IPS-15b (cell line): ENCODE data around the gene CDSN.
"Not testable (repeated sequence)": the region's sequence is repeated elsewhere in the genome, so short reads cannot be mapped to it uniquely, and the experiment has no call there.

Experiments used
- H3K27me3 ChIP-seq: one replicate; pipeline ENCODE4 v1.6.1; 2013; ENCODE audit warnings: low read length; ENCODE audit not compliant: control insufficient read depth, insufficient read depth
- H3K36me3 ChIP-seq: one replicate; pipeline ENCODE4 v1.6.1; 2013; ENCODE audit warnings: low read length; ENCODE audit not compliant: control insufficient read depth, insufficient read depth
- H3K4me1 ChIP-seq: one replicate; pipeline ENCODE4 v1.6.1; 2013; ENCODE audit warnings: mild to moderate bottlenecking, low read length; ENCODE audit not compliant: control insufficient read depth, insufficient read depth
- H3K4me3 ChIP-seq: one replicate; pipeline ENCODE4 v1.5.1; 2013; ENCODE audit warnings: low read depth, low read length
- H3K9ac ChIP-seq: one replicate; pipeline ENCODE4 v1.6.1; 2013; ENCODE audit warnings: low read depth, mild to moderate bottlenecking, low read length
- H3K9me3 ChIP-seq: one replicate; pipeline ENCODE4 v1.6.1; 2013; ENCODE audit warnings: mild to moderate bottlenecking, low read length; ENCODE audit not compliant: control insufficient read depth, insufficient read depth

CDSN gene

GRCh38 chr6:31120151-31120915 lies at the start of gene CDSN:
TSS of gene CDSN (minus strand) at chr6:31120446. CDS start at chr6:31120419, 27 bp downstream.
- no peak within 1 kb of the TSS for H3K4me3 ChIP-seq
- no peaks in the 10 kb centered on the region for H3K27me3 ChIP-seq
- no peak within 1 kb of the TSS for H3K9ac ChIP-seq

DNA sequence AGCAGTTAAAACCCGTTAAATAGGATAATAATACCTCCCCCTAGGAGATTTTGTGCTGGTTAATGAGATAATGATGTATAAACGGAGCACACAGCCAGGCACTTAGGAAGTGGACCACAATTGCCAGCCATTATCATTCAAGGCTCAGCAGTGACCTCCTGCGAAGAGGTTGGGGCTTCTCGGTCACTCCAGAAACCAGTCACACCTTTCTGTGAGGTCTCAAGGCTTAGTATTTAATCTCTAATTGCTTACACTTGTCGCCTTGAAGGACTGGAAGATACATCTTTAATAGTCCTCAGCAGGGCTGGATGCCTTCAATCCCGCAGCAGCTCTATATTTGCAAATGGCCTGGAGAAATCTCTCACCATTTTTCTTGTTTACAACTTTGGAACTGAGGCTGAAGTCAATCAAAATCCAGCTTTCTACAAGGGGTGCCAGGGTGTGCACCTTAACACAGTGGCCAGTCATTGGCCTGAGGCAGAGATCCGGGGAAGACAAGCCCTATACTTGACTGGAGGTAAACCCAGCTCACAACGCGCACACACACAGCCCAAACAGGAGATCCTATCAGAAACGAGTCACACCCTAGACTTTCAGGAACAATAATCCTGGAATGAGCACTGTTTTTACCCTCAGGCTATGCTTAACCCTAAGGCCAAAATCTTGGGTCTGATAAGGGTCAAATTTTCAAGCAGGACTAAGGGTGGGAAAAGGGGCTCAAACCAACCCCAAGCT lies 49.0 kb upstream of the CDSN start:
- Histone ChIP-seq H3K4me1 (peaks cover 22% of the 10 kb centered on the region), H3K9ac (peak overlapping the region; percentile 96), H3K9me3 (no peaks in the 10 kb centered on the region), H3K27me3 (no peaks in the 10 kb centered on the region), H3K36me3 (peaks cover 24% of the 10 kb centered on the region), H3K4me3 (peak overlapping the region; percentile 95)

More at GRCh38 chr6:31120151-31120915, at the start of gene CDSN:
- no peaks in the 10 kb centered on the region for H3K4me1 ChIP-seq
- no peaks in the 10 kb centered on the region for H3K9me3 ChIP-seq
- peaks cover 2% of the 10 kb centered on the region for H3K36me3 ChIP-seq

DNA sequence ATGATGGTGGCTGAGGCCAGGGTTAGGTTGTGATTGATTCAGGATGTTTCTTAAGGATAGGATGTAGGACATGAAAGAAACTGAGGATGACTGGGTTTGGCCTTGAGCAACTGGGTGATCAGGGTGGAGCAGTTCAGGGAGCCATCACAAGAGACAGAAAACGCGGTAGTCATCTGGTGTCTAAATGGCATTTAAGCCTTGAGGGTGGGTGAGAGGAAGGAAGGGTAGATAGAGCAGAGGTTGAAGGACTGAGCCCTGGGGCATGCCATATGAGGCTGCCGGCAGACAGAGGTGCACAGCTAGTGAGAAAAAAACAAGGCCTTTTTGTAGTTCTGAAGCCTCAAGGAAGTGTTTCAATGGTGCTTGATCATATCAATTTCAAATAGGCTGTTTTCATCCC lies 48.4 kb upstream of the CDSN start:
- Histone ChIP-seq H3K9me3 (no peaks in the 10 kb centered on the region), H3K4me1 (peaks cover 15% of the 10 kb centered on the region), H3K9ac (peak overlapping the region; percentile 96), H3K36me3 (peaks cover 27% of the 10 kb centered on the region), H3K27me3 (no peaks in the 10 kb centered on the region), H3K4me3 (peak overlapping the region; percentile 95)

DNA sequence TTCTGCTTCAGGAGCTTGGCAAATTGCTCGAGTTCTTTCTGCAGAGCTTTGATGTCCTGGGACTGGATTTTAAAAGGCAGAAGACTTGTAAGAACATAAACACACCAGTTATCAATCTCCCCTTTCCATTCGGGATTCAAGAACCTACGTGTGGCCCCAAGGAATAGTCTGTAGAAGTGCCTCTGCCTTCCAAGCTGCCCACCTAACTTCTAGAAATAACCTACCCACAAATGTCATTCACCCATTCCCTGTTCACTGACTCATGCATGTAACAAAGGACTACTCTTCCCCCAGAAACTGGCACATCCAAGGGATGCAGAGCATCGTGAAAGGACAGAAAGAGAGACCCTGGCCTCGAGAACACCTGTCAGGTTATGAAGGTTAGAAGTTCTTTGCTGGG lies 45.7 kb upstream of the CDSN start:
- no peaks in the 10 kb centered on the region for H3K9me3 ChIP-seq
- peaks cover 46% of the 10 kb centered on the region for H3K36me3 ChIP-seq
- H3K4me1 ChIP-seq: peaks cover 7% of the 10 kb centered on the region
- H3K4me3 ChIP-seq: no peak overlapping the region
- no peaks in the 10 kb centered on the region for H3K27me3 ChIP-seq
- no peak overlapping the region for H3K9ac ChIP-seq

DNA sequence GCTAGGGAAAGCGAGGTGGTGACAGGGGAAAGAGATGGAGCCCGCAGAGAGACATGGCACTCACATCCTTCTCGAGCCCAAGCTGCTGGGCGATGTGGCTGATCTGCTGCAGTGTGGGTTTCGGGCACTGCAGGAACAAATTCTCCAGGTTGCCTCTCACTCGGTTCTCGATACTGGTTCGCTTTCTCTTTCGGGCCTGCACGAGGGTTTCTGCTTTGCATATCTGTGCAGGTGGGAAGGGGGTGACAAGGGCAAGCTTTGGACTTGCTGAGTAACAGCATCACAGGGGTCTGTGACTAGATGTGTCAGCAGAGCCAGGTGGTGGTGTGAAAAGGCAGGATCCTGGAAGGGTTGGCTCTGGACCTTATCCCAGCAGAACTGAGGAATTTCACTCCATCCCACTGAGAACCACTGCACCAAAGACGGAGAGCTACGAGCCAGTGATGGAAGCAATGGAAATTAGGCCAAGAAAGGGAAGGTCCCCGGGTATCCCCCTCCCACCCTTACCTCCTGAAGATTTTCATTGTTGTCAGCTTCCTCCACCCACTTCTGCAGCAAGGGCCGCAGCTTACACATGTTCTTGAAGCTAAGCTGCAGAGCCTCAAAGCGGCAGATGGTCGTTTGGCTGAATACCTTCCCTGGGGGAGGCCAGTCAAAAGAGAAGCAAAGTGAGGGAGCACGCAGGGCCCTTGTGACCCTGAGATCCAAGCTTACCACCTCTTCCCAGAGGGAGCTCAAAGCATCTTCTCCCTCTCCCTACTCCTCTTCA lies 45.0 kb upstream of the CDSN start:
- not testable (repeated sequence) for H3K4me1 ChIP-seq, H3K27me3 ChIP-seq, H3K9me3 ChIP-seq, H3K9ac ChIP-seq, H3K4me3 ChIP-seq
- H3K36me3 ChIP-seq: peaks cover 44% of the 10 kb centered on the region

- H3K4me3 ChIP-seq, H3K27me3 ChIP-seq, H3K4me1 ChIP-seq, H3K9me3 ChIP-seq, H3K9ac ChIP-seq: not testable (repeated sequence)
- H3K36me3 ChIP-seq: peaks cover 37% of the 10 kb centered on the region
Observed at GRCh38 chr6:31164475-31165063, 44.3 kb upstream of the CDSN start.

GRCh38 chr6:31163922-31164321 lies 43.7 kb upstream of the CDSN start:
- Histone ChIP-seq H3K4me3 (no peak overlapping the region), H3K36me3 (peaks cover 34% of the 10 kb centered on the region), H3K9ac (no peak overlapping the region), H3K9me3 (no peaks in the 10 kb centered on the region), H3K4me1 (peaks cover 4% of the 10 kb centered on the region), H3K27me3 (no peaks in the 10 kb centered on the region)

GRCh38 chr6:31162463-31163165 lies 42.4 kb upstream of the CDSN start:
- Histone ChIP-seq H3K4me1 (peaks cover 4% of the 10 kb centered on the region), H3K36me3 (peaks cover 34% of the 10 kb centered on the region), H3K4me3 (no peak overlapping the region), H3K9ac (no peak overlapping the region), H3K9me3 (no peaks in the 10 kb centered on the region), H3K27me3 (no peaks in the 10 kb centered on the region)

DNA sequence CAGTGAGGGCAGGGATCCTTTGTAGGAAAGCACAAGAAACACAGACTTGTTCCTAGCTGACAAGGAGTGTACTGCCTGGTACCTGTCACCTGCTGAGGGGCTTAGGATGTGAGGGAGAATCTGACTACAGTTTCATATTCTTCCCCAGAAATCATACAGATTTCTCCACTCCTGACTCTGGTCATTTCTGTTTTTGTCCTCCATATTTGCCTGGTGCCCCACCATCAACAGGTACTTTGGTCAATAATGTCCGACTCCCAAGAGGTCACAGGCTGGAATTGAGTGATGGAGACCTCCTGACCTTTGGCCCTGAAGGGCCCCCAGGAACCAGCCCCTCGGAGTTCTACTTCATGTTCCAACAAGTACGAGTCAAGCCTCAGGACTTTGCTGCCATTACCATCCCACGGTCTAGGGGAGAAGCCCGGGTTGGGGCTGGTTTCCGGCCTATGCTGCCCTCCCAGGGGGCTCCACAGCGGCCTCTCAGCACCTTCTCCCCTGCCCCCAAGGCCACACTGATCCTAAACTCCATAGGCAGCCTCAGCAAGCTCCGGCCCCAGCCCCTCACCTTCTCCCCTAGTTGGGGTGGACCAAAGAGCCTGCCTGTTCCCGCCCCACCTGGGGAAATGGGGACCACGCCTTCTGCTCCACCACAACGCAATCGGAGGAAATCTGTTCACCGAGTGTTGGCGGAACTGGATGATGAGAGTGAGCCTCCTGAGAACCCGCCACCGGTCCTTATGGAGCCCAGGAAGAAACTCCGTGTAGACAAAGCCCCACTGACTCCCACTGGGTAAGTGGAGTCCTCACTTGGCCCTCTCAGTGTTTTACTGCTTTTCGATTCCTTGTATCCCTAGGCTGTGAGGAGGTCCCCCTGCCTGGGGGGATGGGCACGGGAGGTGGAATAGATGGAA lies 41.2 kb upstream of the CDSN start:
- no peak overlapping the region for H3K9ac ChIP-seq
- H3K9me3 ChIP-seq: no peaks in the 10 kb centered on the region
- peaks cover 34% of the 10 kb centered on the region for H3K36me3 ChIP-seq
- no peak overlapping the region for H3K4me3 ChIP-seq
- H3K27me3 ChIP-seq: no peaks in the 10 kb centered on the region
- peaks cover 8% of the 10 kb centered on the region for H3K4me1 ChIP-seq
